MM.1S (cell line): Measurements from ENCODE around the gene PHLPP2.

Experiments
- DNase-seq: peaks from one replicate; pipeline ENCODE4 v3.0.0-alpha.2; 2015
- H2AFZ ChIP-seq: fragments of 300-600 bp; sonication (generic); 2 replicates; pipeline ENCODE4 v1.6.0; 2016; ENCODE audit warnings: antibody characterized with exemption, low read length
- H3F3A ChIP-seq: fragments of 300-600 bp; sonication (generic); 2 replicates; pipeline ENCODE4 v1.6.1; 2016; ENCODE audit warnings: mild to moderate bottlenecking, antibody characterized with exemption, low read length, moderate library complexity, mixed read lengths; ENCODE audit not compliant: insufficient read depth
- H3K27ac ChIP-seq: fragments of 300-600 bp; sonication (generic); 2 replicates; pipeline ENCODE4 v1.5.1; 2016; ENCODE audit warnings: mild to moderate bottlenecking, low read length
- H3K27me3 ChIP-seq: fragments of 300-600 bp; sonication (generic); replicated peaks from 2 replicates; pipeline ENCODE4 v1.6.0; 2016; ENCODE audit warnings: low read length; ENCODE audit not compliant: insufficient read depth
- H3K36me3 ChIP-seq: fragments of 300-600 bp; sonication (generic); replicated peaks from 2 replicates; pipeline ENCODE4 v1.6.1; 2016; ENCODE audit warnings: mild to moderate bottlenecking, low read length, mixed read lengths; ENCODE audit not compliant: insufficient read depth
- H3K4me1 ChIP-seq: fragments of 300-600 bp; sonication (generic); 2 replicates; pipeline ENCODE4 v1.6.1; 2016; ENCODE audit warnings: low read length, mixed read lengths
- H3K4me2 ChIP-seq: fragments of 300-600 bp; sonication (generic); 2 replicates; pipeline ENCODE4 v1.6.0; 2016; ENCODE audit warnings: low read depth, low read length
- H3K4me3 ChIP-seq: fragments of 300-600 bp; sonication (generic); 2 replicates; pipeline ENCODE4 v1.5.1; 2016; ENCODE audit warnings: low read length, mixed read lengths
- H3K79me2 ChIP-seq: fragments of 300-600 bp; sonication (generic); 2 replicates; pipeline ENCODE4 v1.6.1; 2016; ENCODE audit warnings: mixed run types, low read length, mixed read lengths
- H3K9ac ChIP-seq: fragments of 300-600 bp; sonication (generic); 2 replicates; pipeline ENCODE4 v1.6.1; 2016; ENCODE audit warnings: low read length, mixed read lengths
- H3K9me2 ChIP-seq: fragments of 300-600 bp; sonication (generic); replicated peaks from 2 replicates; pipeline ENCODE4 v1.6.1; 2016; ENCODE audit warnings: mild to moderate bottlenecking, low read length, mixed read lengths; ENCODE audit not compliant: insufficient read depth
- H3K9me3 ChIP-seq: fragments of 300-600 bp; sonication (generic); replicated peaks from 2 replicates; pipeline ENCODE4 v1.6.1; 2016; ENCODE audit warnings: mild to moderate bottlenecking, low read length, mixed read lengths; ENCODE audit not compliant: insufficient read depth
- H4K20me1 ChIP-seq: fragments of 300-600 bp; sonication (generic); 2 replicates; pipeline ENCODE4 v1.6.1; 2016; ENCODE audit warnings: mild to moderate bottlenecking, low read length, moderate library complexity, mixed read lengths; ENCODE audit not compliant: insufficient read depth
- EZH2 ChIP-seq: fragments of 300-600 bp; sonication (generic); optimal IDR thresholded peaks from 2 replicates; pipeline ENCODE3; 2017; ENCODE audit warnings: low read depth, mild to moderate bottlenecking, antibody characterized with exemption, low read length, mixed read lengths
- EZH2phosphoT487 ChIP-seq: fragments of 300-600 bp; sonication (generic); IDR thresholded peaks from 2 replicates; pipeline ENCODE4 v1.6.1; 2018; ENCODE audit warnings: antibody characterized with exemption, low read length
- TF ChIP-seq, protein P1 (sequence below): fragments of 300-600 bp; sonication (generic); IDR thresholded peaks from 2 replicates; pipeline ENCODE4 v1.5.1; 2016; ENCODE audit warnings: antibody characterized with exemption, low read length, mixed read lengths

The PHLPP2 gene

DNA sequence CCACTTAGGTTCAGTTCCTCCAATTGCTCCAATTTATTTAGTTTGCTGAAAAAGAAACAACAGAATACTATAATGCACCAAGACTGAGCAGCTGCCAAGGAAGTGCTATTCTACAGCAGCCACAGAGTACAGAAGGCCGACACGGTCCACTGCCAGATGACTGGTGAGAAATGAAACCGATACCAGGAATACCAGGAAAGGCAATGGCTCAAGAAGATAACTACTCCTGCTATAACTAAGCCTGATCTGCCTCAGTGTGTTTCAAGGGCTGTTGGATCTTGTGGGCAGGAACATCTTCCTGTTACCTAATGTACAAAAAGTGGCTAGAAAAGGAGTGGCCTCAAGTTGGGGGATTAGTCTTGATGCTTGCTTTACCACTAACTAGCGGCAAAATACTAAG is 65.7 kb downstream of the PHLPP2 start:
- Histone ChIP-seq H3K27me3 (no peaks in the 10 kb centered on the region), H2AFZ (no peak overlapping the region), H3K9me3 (no peaks in the 10 kb centered on the region), H3K4me2 (no peak overlapping the region), H3F3A (no peaks in the 10 kb centered on the region), H4K20me1 (no peaks in the 10 kb centered on the region), H3K79me2 (no peaks in the 10 kb centered on the region), H3K4me1 (no peaks in the 10 kb centered on the region), H3K36me3 (no peaks in the 10 kb centered on the region; the same call in 1 of the 2 replicates), H3K9ac (no peak overlapping the region), H3K4me3 (no peak overlapping the region), H3K27ac (no peak overlapping the region), H3K9me2 (no peaks in the 10 kb centered on the region)
- TF ChIP-seq EZH2 (no peak), EZH2phosphoT487 (no peak)
- TF ChIP-seq, protein P1, sequence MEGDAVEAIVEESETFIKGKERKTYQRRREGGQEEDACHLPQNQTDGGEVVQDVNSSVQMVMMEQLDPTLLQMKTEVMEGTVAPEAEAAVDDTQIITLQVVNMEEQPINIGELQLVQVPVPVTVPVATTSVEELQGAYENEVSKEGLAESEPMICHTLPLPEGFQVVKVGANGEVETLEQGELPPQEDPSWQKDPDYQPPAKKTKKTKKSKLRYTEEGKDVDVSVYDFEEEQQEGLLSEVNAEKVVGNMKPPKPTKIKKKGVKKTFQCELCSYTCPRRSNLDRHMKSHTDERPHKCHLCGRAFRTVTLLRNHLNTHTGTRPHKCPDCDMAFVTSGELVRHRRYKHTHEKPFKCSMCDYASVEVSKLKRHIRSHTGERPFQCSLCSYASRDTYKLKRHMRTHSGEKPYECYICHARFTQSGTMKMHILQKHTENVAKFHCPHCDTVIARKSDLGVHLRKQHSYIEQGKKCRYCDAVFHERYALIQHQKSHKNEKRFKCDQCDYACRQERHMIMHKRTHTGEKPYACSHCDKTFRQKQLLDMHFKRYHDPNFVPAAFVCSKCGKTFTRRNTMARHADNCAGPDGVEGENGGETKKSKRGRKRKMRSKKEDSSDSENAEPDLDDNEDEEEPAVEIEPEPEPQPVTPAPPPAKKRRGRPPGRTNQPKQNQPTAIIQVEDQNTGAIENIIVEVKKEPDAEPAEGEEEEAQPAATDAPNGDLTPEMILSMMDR: no peak
- no peak for DNase-seq

DNA sequence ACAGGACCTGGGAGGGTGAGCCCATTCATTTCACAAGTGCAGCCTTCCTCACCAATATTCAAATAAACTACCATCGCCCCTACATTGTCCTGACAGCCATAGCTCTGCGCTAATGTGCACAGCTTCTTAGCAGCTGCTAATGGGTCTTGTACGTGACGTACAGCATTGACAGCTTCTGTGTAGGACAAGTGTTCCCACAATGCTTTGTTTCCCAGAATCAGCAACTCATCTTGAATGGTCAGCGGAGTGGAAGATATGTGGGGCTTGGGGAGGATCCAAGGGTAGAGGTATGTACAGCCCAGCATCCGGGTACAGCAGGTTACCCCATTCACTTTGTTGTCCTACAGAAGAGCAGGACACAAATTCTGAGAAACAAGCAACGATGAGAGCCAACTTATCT is 74.8 kb downstream of the PHLPP2 start:
- no peaks in the 10 kb centered on the region for H3K27me3 ChIP-seq

DNA sequence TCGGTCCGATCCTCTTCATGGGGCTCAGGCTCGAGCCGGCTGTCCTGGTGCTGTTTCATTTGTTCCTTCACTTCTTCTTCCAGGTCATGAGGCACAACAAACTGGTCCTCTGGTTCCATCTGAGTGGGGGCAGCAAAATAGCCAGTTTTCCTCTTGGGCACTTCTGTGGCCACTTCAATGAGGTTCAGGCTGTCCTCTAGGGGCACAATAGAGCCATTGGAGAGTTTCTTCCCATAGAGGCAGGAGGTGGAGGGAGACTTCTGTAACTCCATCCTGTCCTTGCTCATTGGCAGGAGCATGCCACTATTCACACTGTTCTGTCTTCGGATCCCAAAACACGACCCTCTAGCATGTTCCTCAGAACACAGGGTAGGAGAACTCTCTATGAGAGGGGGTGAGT is 75.6 kb downstream of the PHLPP2 start:
- Histone ChIP-seq H3F3A (no peaks in the 10 kb centered on the region), H3K9me2 (no peaks in the 10 kb centered on the region), H3K27me3 (no peaks in the 10 kb centered on the region), H4K20me1 (no peaks in the 10 kb centered on the region), H3K36me3 (no peaks in the 10 kb centered on the region), H3K4me1 (no peaks in the 10 kb centered on the region), H3K9me3 (no peaks in the 10 kb centered on the region), H2AFZ (no peak overlapping the region), H3K4me3 (no peak overlapping the region), H3K79me2 (no peaks in the 10 kb centered on the region), H3K9ac (no peak overlapping the region), H3K27ac (no peak overlapping the region), H3K4me2 (no peak overlapping the region)
- no peak for TF ChIP-seq EZH2phosphoT487
- TF ChIP-seq, protein P1: peak; percentile 38
- no peak for DNase-seq

More for the DNA sequence above, 74.8 kb downstream of the PHLPP2 start:
- H2AFZ ChIP-seq: no peak overlapping the region
- no peak overlapping the region for H3K27ac ChIP-seq
- no peak overlapping the region for H3K4me3 ChIP-seq
- H3K9me3 ChIP-seq: no peaks in the 10 kb centered on the region
- no peak for TF ChIP-seq EZH2
- TF ChIP-seq EZH2phosphoT487: no peak
- TF ChIP-seq, protein P1: no peak
- no peaks in the 10 kb centered on the region for H4K20me1 ChIP-seq
- no peaks in the 10 kb centered on the region for H3K79me2 ChIP-seq
- H3K4me1 ChIP-seq: no peaks in the 10 kb centered on the region
- no peaks in the 10 kb centered on the region for H3K9me2 ChIP-seq
- no peaks in the 10 kb centered on the region for H3F3A ChIP-seq
- DNase-seq: no peak
- H3K9ac ChIP-seq: no peak overlapping the region
- no peak overlapping the region for H3K4me2 ChIP-seq
- H3K36me3 ChIP-seq: no peaks in the 10 kb centered on the region
